ENCODE measurements around the gene SLC44A3.

DNA sequence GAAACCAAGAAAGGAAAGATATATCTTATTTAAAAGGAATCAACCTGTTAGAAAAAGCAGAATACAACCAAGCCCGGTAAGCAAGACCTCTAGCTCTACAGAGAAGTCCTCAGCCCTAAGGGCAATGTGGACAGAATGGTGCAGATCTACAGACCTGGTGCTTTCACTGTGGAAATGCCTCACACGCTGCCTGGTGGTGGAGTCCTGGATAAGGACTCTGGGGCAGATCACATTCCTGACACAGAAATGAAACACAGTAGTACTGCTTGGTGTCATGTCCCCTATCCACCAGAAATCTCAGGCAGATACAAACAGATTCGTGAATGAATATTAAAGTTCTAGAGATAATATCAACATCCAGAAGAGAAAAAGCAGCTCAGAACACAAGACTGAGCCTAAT, 99.9 kb downstream of the SLC44A3 start:
- TF ChIP-seq, protein P1, sequence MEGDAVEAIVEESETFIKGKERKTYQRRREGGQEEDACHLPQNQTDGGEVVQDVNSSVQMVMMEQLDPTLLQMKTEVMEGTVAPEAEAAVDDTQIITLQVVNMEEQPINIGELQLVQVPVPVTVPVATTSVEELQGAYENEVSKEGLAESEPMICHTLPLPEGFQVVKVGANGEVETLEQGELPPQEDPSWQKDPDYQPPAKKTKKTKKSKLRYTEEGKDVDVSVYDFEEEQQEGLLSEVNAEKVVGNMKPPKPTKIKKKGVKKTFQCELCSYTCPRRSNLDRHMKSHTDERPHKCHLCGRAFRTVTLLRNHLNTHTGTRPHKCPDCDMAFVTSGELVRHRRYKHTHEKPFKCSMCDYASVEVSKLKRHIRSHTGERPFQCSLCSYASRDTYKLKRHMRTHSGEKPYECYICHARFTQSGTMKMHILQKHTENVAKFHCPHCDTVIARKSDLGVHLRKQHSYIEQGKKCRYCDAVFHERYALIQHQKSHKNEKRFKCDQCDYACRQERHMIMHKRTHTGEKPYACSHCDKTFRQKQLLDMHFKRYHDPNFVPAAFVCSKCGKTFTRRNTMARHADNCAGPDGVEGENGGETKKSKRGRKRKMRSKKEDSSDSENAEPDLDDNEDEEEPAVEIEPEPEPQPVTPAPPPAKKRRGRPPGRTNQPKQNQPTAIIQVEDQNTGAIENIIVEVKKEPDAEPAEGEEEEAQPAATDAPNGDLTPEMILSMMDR (IDR thresholded peaks at IDR 0.05): no peak
- TF ChIP-seq ZFX (IDR thresholded peaks at IDR 0.05; ENCODE audit: borderline replicate concordance): no peak
